GM23338 (cell line): ENCODE data around the gene ZDHHC20. TPM values are rescaled to one million over a fixed set of nuclear protein-coding genes. Genes with fewer than 3 reads are reported as not detected.

ENCODE experiments used
- ATAC-seq: fragments of 200-7000 bp; cut with Tn5 transposase; 3 replicates; pipeline ENCODE4 v1.9.1; 2020
- DNase-seq: peaks from one replicate; pipeline ENCODE4 v3.0.0-alpha.2; 2015; ENCODE audit warnings: low spot score
- H2AFZ ChIP-seq: fragments of 200-600 bp; sonication (generic); 2 replicates; pipeline ENCODE4 v1.8.0; 2016; ENCODE audit warnings: antibody characterized with exemption, mild to moderate bottlenecking, moderate library complexity
- H3F3A ChIP-seq: fragments of 200-600 bp; sonication (generic); replicated peaks from 2 replicates; pipeline ENCODE4 v1.8.0; 2017; ENCODE audit warnings: antibody characterized with exemption, mixed run types, low read depth
- H3K27ac ChIP-seq: fragments of 200-600 bp; sonication (generic); 2 replicates; pipeline ENCODE4 v1.6.1; 2016; ENCODE audit warnings: low read depth
- H3K27me3 ChIP-seq: fragments of 200-600 bp; sonication (generic); 2 replicates; pipeline ENCODE4 v1.8.0; 2016; ENCODE audit warnings: mild to moderate bottlenecking, mixed run types, moderate library complexity; ENCODE audit not compliant: insufficient read depth
- H3K36me3 ChIP-seq: fragments of 200-600 bp; sonication (generic); 2 replicates; pipeline ENCODE4 v1.8.0; 2016; ENCODE audit warnings: mild to moderate bottlenecking; ENCODE audit not compliant: insufficient read depth
- H3K4me1 ChIP-seq: fragments of 200-600 bp; sonication (generic); 2 replicates; pipeline ENCODE4 v1.8.0; 2016; ENCODE audit warnings: mild to moderate bottlenecking, moderate library complexity; ENCODE audit not compliant: insufficient read depth
- H3K4me2 ChIP-seq: fragments of 200-600 bp; sonication (generic); 2 replicates; pipeline ENCODE4 v1.7.1; 2017; ENCODE audit warnings: mixed run types
- H3K4me3 ChIP-seq: fragments of 200-600 bp; sonication (generic); 2 replicates; pipeline ENCODE4 v1.6.1; 2016; ENCODE audit warnings: mixed run types
- H3K79me2 ChIP-seq: fragments of 200-600 bp; sonication (generic); replicated peaks from 2 replicates; pipeline ENCODE4 v1.8.0; 2017; ENCODE audit warnings: mild to moderate bottlenecking; ENCODE audit not compliant: insufficient read depth
- H3K9me2 ChIP-seq: fragments of 200-600 bp; sonication (generic); 2 replicates; pipeline ENCODE4 v1.8.0; 2017; ENCODE audit not compliant: insufficient read depth
- H4K20me1 ChIP-seq: fragments of 200-600 bp; sonication (generic); replicated peaks from 2 replicates; pipeline ENCODE4 v1.8.0; 2017; ENCODE audit warnings: mild to moderate bottlenecking; ENCODE audit not compliant: insufficient read depth
- H3K27ac Mint-ChIP-seq: 2 replicates; pipeline ENCODE4 v1.8.0; 2020; ENCODE audit warnings: inconsistent platforms, mild to moderate bottlenecking, moderate library complexity, mixed read lengths
- H3K27me3 Mint-ChIP-seq: 3 replicates; pipeline ENCODE4 v1.8.0; 2022; ENCODE audit warnings: low read depth, mild to moderate bottlenecking, moderate library complexity, mixed read lengths, inconsistent platforms; ENCODE audit not compliant: insufficient read depth, poor library complexity
- H3K36me3 Mint-ChIP-seq: 3 replicates; pipeline ENCODE4 v1.8.0; 2021; ENCODE audit warnings: low read depth, mild to moderate bottlenecking, inconsistent platforms, moderate library complexity, mixed read lengths
- H3K4me1 Mint-ChIP-seq: 3 replicates; pipeline ENCODE4 v1.8.0; 2020; ENCODE audit warnings: mild to moderate bottlenecking, inconsistent platforms, mixed read lengths
- H3K4me3 Mint-ChIP-seq: 3 replicates; pipeline ENCODE4 v1.8.0; 2021; ENCODE audit warnings: moderate library complexity, mild to moderate bottlenecking, inconsistent platforms, mixed read lengths
- H3K9me3 Mint-ChIP-seq: 3 replicates; pipeline ENCODE4 v1.8.0; 2020; ENCODE audit warnings: moderate library complexity, mild to moderate bottlenecking, inconsistent platforms, mixed read lengths
- CREB1 ChIP-seq: fragments of 250-450 bp; sonication (Bioruptor Pico); IDR thresholded peaks from 2 replicates; pipeline ENCODE4 v1.5.0; 2020; ENCODE audit warnings: low read depth, mild to moderate bottlenecking, moderate library complexity
- EZH2 ChIP-seq: fragments of 200-600 bp; sonication (generic); IDR thresholded peaks from one replicate; pipeline ENCODE4 v1.8.0; 2017; ENCODE audit warnings: antibody characterized with exemption, mild to moderate bottlenecking, low read depth; ENCODE audit not compliant: unreplicated experiment
- NANOG ChIP-seq: IDR thresholded peaks from 2 replicates; pipeline ENCODE4 v1.6.1; 2016; ENCODE audit warnings: antibody characterized with exemption, borderline replicate concordance
- POLR2AphosphoS5 ChIP-seq: IDR thresholded peaks from 2 replicates; pipeline ENCODE4 v1.6.1; 2016; ENCODE audit warnings: antibody characterized with exemption, low read depth
- ZNF331 ChIP-seq: fragments of 250-450 bp; sonication (Bioruptor Pico); IDR thresholded peaks from 2 replicates; pipeline ENCODE4 v1.5.0; 2020; ENCODE audit warnings: low read depth, mild to moderate bottlenecking, moderate library complexity
- ZNF462 ChIP-seq: fragments of 250-450 bp; sonication (Bioruptor Pico); IDR thresholded peaks from 2 replicates; pipeline ENCODE4 v1.5.0; 2020; ENCODE audit warnings: mild to moderate bottlenecking, moderate library complexity
- polyA plus RNA-seq: library from polyadenylated mRNA; unstranded; fragments of >200 nt; fragmentation: Nextera tagmentation; extraction: Ambion mirVana; gene quantifications from 2 replicates; pipeline ENCODE4 v1.2.1, GENCODE V29; 2016
- total RNA-seq: library from RNA; depleted of rRNA; stranded (reverse); fragments of >200 nt; shearing (Covaris generic); gene quantifications from 2 replicates; pipeline ENCODE4 v1.2.3, GENCODE V29; 2014
- TF ChIP-seq, protein P1 (sequence below): IDR thresholded peaks from 2 replicates; pipeline ENCODE4 v1.6.1; 2016; ENCODE audit warnings: antibody characterized with exemption

ZDHHC20 gene
- total and polyA plus RNA-seq, 2 experiments from 2014 or later = 37.7 to 119 TPM

DNA sequence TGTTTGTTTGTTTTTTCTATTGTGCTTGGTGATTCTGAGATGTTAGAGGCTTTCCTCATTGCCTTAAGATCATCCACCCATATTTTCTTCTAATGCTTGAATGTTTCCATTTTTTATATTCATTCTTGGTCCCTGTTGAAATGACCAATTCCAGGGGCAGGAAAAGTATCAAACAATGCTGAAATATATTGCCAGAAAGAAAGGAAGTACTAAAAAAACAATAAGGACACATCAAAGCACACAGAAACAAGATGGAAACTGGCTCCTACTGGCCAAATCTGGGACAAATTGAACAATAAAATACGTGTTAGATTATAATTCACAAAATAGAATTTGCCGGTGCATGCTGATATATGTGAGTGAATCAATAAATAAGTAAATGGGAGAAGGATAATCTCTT lies 23.9 kb downstream of the ZDHHC20 start (continued):
- TF ChIP-seq ZNF462 (CRISPR knock-in tag) (no peak), CREB1 (CRISPR knock-in tag) (no peak), EZH2 (no peak), NANOG (no peak), ZNF331 (CRISPR knock-in tag) (no peak), POLR2AphosphoS5 (no peak)
- TF ChIP-seq, protein P1, sequence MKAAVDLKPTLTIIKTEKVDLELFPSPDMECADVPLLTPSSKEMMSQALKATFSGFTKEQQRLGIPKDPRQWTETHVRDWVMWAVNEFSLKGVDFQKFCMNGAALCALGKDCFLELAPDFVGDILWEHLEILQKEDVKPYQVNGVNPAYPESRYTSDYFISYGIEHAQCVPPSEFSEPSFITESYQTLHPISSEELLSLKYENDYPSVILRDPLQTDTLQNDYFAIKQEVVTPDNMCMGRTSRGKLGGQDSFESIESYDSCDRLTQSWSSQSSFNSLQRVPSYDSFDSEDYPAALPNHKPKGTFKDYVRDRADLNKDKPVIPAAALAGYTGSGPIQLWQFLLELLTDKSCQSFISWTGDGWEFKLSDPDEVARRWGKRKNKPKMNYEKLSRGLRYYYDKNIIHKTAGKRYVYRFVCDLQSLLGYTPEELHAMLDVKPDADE = no peak

GRCh38 chr13:21434588-21434987 lies 24.5 kb downstream of the ZDHHC20 start:
- Mint-ChIP-seq H3K27ac (no peak overlapping the region), H3K4me1 (peaks cover 8% of the 10 kb centered on the region; the same call in 2 of the 3 replicates), H3K9me3 (peaks cover 32% of the 10 kb centered on the region), H3K4me3 (no peak overlapping the region), H3K27me3 (peaks cover 2% of the 10 kb centered on the region), H3K36me3 (peaks cover 46% of the 10 kb centered on the region)
- H3K4me3 ChIP-seq = no peak overlapping the region
- no peak for TF ChIP-seq ZNF462 (CRISPR knock-in tag)
- H3K4me1 ChIP-seq = no peaks in the 10 kb centered on the region
- H3K27ac ChIP-seq = no peak overlapping the region
- H3K27me3 ChIP-seq = no peaks in the 10 kb centered on the region
- no peak overlapping the region for H3K4me2 ChIP-seq
- no peaks in the 10 kb centered on the region for H3K9me2 ChIP-seq
- no peak overlapping the region for H2AFZ ChIP-seq
- DNase-seq (no peak), ATAC-seq (no peak)
- peaks cover 19% of the 10 kb centered on the region for H4K20me1 ChIP-seq
- 0 out of 2 replicates have a peak, but pooled peaks cover 4% of the 10 kb centered on the region for H3K36me3 ChIP-seq
- peaks cover 100% of the 10 kb centered on the region for H3K79me2 ChIP-seq
- H3F3A ChIP-seq = no peaks in the 10 kb centered on the region
